K562 (cell line): ENCODE data around the gene SUPT3H.

ENCODE experiments used
- CTCF ChIP-seq, 3 experiments: IDR thresholded peaks in 2 of 3; conservative IDR thresholded peaks in 1 of 3; 2 replicates each; pipeline ENCODE4 v1.5.1; 2011 to 2012; ENCODE audit warnings: low read length in 3 of 3, mild to moderate bottlenecking in 3 of 3, control low read depth in 2 of 3, improper control_type of control experiment in 1 of 3, inconsistent platforms in 1 of 3, low read depth in 1 of 3, mixed read lengths in 1 of 3, moderate library complexity in 1 of 3; ENCODE audit not compliant: insufficient read depth in 2 of 3
- EP300 ChIP-seq: IDR thresholded peaks from 2 replicates; pipeline ENCODE4 v1.6.1; 2012; ENCODE audit warnings: low read length, improper control_type of control experiment
- EZH2 ChIP-seq: IDR thresholded peaks from 2 replicates; pipeline ENCODE4 v1.6.1; 2012; ENCODE audit warnings: low read depth, mild to moderate bottlenecking, inconsistent platforms, low read length, borderline replicate concordance
- FOXM1 ChIP-seq, 2 experiments: fragments of 450-650 bp in 1 of 2; sonication (generic) in 1 of 2; formaldehyde crosslinking in 1 of 2; IDR thresholded peaks; 2 replicates each; pipeline versions ENCODE4 v1.6.1 to v1.9.0; 2017 to 2022; ENCODE audit warnings: low read depth in 2 of 2, mild to moderate bottlenecking in 2 of 2, missing genetic modification reagents in 1 of 2, moderate library complexity in 1 of 2
- HMG20B ChIP-seq: fragments of 250-450 bp; sonication (Bioruptor Pico); IDR thresholded peaks from 2 replicates; pipeline ENCODE4 v1.5.0; 2021; ENCODE audit warnings: mild to moderate bottlenecking
- POLR2A ChIP-seq: fragments of 450-650 bp; conservative IDR thresholded peaks from 2 replicates; pipeline ENCODE4 v1.6.1; 2016
- RAD21 ChIP-seq, 2 experiments: fragments of 250-450 bp in 1 of 2; fragments of 450-650 bp in 1 of 2; sonication (Bioruptor Pico) in 1 of 2; formaldehyde crosslinking in 1 of 2; IDR thresholded peaks in 1 of 2; conservative IDR thresholded peaks in 1 of 2; 2 replicates each; pipeline versions ENCODE4 v1.4.0 to v1.8.0; 2020 to 2022; ENCODE audit warnings: mild to moderate bottlenecking in 2 of 2, moderate library complexity in 1 of 2
- RFX5 ChIP-seq: IDR thresholded peaks from 2 replicates; pipeline ENCODE4 v1.6.1; 2011; ENCODE audit warnings: low read depth, mild to moderate bottlenecking, improper control_type of control experiment, low read length
- SMAD1 ChIP-seq: fragments of 150-350 bp; IDR thresholded peaks from 2 replicates; pipeline ENCODE4 v1.6.1; 2014; ENCODE audit warnings: low read length, low read depth; ENCODE audit not compliant: partially characterized antibody
- SMARCE1 ChIP-seq: fragments of 450-650 bp; IDR thresholded peaks from 2 replicates; pipeline ENCODE4 v1.7.1; 2016; ENCODE audit warnings: mild to moderate bottlenecking
- ZBTB7A ChIP-seq: IDR thresholded peaks from 2 replicates; pipeline ENCODE4 v1.6.1; 2011; ENCODE audit warnings: low read depth, mild to moderate bottlenecking, low read length, moderate library complexity, borderline replicate concordance; ENCODE audit not compliant: control insufficient read depth
- ZBTB8A ChIP-seq: fragments of 450-650 bp; IDR thresholded peaks from 2 replicates; pipeline ENCODE4 v1.6.1; 2018; ENCODE audit warnings: mild to moderate bottlenecking, moderate library complexity; ENCODE audit not compliant: partially characterized antibody
- ZNF668 ChIP-seq: fragments of 250-450 bp; sonication (Bioruptor Pico); IDR thresholded peaks from 2 replicates; pipeline ENCODE4 v1.8.0; 2022; ENCODE audit warnings: mild to moderate bottlenecking, inconsistent platforms
- ZNF830 ChIP-seq: fragments of 250-450 bp; sonication (Bioruptor Pico); IDR thresholded peaks from 2 replicates; pipeline ENCODE4 v1.5.0; 2021; ENCODE audit warnings: mild to moderate bottlenecking

DNA sequence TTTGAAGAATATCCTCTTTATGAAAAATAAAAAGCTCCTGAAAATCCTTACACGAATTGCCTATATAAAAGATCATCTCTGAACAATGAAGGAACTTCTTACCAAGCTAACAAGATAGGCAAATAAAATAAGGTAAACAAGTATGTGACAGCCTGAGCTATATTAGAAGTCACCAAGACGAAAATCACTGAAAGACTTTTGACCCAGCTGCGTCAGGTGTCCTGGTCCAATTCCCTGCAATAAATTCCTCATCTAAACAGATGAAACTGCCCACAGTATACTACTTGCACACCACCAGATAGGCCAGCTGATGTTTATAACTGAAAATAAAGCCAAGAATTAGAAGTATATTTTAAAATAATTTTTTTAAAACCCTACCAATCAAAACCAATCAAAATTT lies 117.0 kb downstream of the SUPT3H start:
- TF ChIP-seq CTCF (IDR thresholded peaks at IDR 0.05 in 2 of 3, conservative IDR thresholded peaks at IDR 0.05 in 1 of 3; ENCODE audit: insufficient read depth in 2 of 3, low read depth in 1 of 3, low read length in 3 of 3) (no peak), FOXM1 (IDR thresholded peaks at IDR 0.05; ENCODE audit: low read depth) (no peak), FOXM1 (CRISPR knock-in tag; IDR thresholded peaks at IDR 0.05; ENCODE audit: low read depth) (no peak), ZBTB7A (no peak), ZBTB8A (no peak), ZNF668 (CRISPR knock-in tag) (no peak), RAD21 (CRISPR knock-in tag; conservative IDR thresholded peaks at IDR 0.05 in 1 of 2, IDR thresholded peaks at IDR 0.05 in 1 of 2) (no peak), EZH2 (no peak), HMG20B (no peak), SMAD1 (no peak), EP300 (no peak), POLR2A (no peak), ZNF830 (CRISPR knock-in tag) (no peak), SMARCE1 (no peak), RFX5 (no peak)
